ENCODE results near the gene DYNLT2. TPM values are rescaled to one million over a fixed set of nuclear protein-coding genes. Genes with fewer than 3 reads are reported as not detected.

DYNLT2 gene
- total and polyA plus RNA-seq, 2 of the 13 experiments (the other 11 are each of a cell fraction or from before 2014, with no cell fraction given), result 2.1 to 4.3 TPM

- no peak for TF ChIP-seq KIAA2018 (CRISPR knock-in tag; IDR thresholded peaks at IDR 0.05; ENCODE audit: borderline replicate concordance)
- TF ChIP-seq SNAI1 (CRISPR knock-in tag; IDR thresholded peaks at IDR 0.05; ENCODE audit: borderline replicate concordance), result peak; percentile 54; the same call in 1 of the 2 replicates
- peak; percentile 91 for TF ChIP-seq ZNF280B (CRISPR knock-in tag; IDR thresholded peaks at IDR 0.05; ENCODE audit: borderline replicate concordance)
- TF ChIP-seq ELF3 (CRISPR knock-in tag; IDR thresholded peaks at IDR 0.05), result peak; percentile 88
- no peak for TF ChIP-seq ZNF749 (CRISPR knock-in tag; IDR thresholded peaks at IDR 0.05; ENCODE audit: borderline replicate concordance)
- TF ChIP-seq PLRG1 (conservative IDR thresholded peaks at IDR 0.05), result no peak
- TF ChIP-seq ZNF10 (CRISPR knock-in tag; IDR thresholded peaks at IDR 0.05; ENCODE audit: borderline replicate concordance, low read depth), result no peak
- no peak for TF ChIP-seq RNF219 (CRISPR knock-in tag; IDR thresholded peaks at IDR 0.05)
- 0 out of 2 replicates have a peak, but pooled peaks have one; percentile 19 for TF ChIP-seq ADNP (CRISPR knock-in tag; IDR thresholded peaks at IDR 0.05)
- no peak for TF ChIP-seq HOXA9 (CRISPR knock-in tag; IDR thresholded peaks at IDR 0.05; ENCODE audit: borderline replicate concordance)
- no peak for TF ChIP-seq NBN (conservative IDR thresholded peaks at IDR 0.05)
- TF ChIP-seq SNAPC2 (CRISPR knock-in tag; IDR thresholded peaks at IDR 0.05), result 0 out of 2 replicates have a peak, but pooled peaks have one; percentile 23
- TF ChIP-seq ARHGAP35 (CRISPR knock-in tag; IDR thresholded peaks at IDR 0.05; ENCODE audit: borderline replicate concordance), result no peak
- no peak for TF ChIP-seq POGZ (CRISPR knock-in tag; IDR thresholded peaks at IDR 0.05)
- no peak for TF ChIP-seq ZBTB26 (CRISPR knock-in tag; IDR thresholded peaks at IDR 0.05; ENCODE audit: borderline replicate concordance)
- TF ChIP-seq SYNCRIP (IDR thresholded peaks at IDR 0.05; ENCODE audit: insufficient read depth, low read depth, low read length), result no peak
These were observed 49.5 kb upstream of the DYNLT2 start (continued) for GRCh38 chr6:169800668-169801395.

Data from HepG2 (cell line).